K562 (cell line): Measurements from ENCODE around the gene BBLN. TPM values are rescaled to one million over a fixed set of nuclear protein-coding genes. Genes with fewer than 3 reads are reported as not detected.

Experiments used
- ARID2 ChIP-seq: fragments of 450-650 bp; IDR thresholded peaks from 2 replicates; pipeline ENCODE4 v1.6.1; 2017; ENCODE audit warnings: antibody characterized with exemption, mild to moderate bottlenecking
- ATF7 ChIP-seq: fragments of 450-650 bp; IDR thresholded peaks from 2 replicates; pipeline ENCODE4 v1.7.1; 2014; ENCODE audit warnings: mild to moderate bottlenecking, moderate library complexity
- CBFA2T2 ChIP-seq: fragments of 450-650 bp; conservative IDR thresholded peaks from 2 replicates; pipeline ENCODE4 v1.6.1; 2017; ENCODE audit warnings: mild to moderate bottlenecking
- GTF2E2 ChIP-seq: fragments of 200-800 bp; sonication (Bioruptor generic); IDR thresholded peaks from 2 replicates; pipeline ENCODE4 v1.6.1; 2016; ENCODE audit warnings: missing genetic modification characterization, missing compliant biosample characterization
- HDGF ChIP-seq: fragments of 450-650 bp; IDR thresholded peaks from 2 replicates; pipeline ENCODE4 v1.6.1; 2016
- HEY1 ChIP-seq: fragments of 250-450 bp; sonication (Bioruptor Pico); IDR thresholded peaks from 2 replicates; pipeline ENCODE4 v1.5.0; 2020; ENCODE audit warnings: mild to moderate bottlenecking, moderate library complexity, borderline replicate concordance
- HNRNPUL1 ChIP-seq: fragments of 200-400 bp; formaldehyde crosslinking; IDR thresholded peaks from 2 replicates; pipeline ENCODE4 v1.6.1; 2017; ENCODE audit warnings: low read length
- KAT2B ChIP-seq: IDR thresholded peaks from one replicate; pipeline ENCODE4 v1.6.1; 2012; ENCODE audit warnings: low read depth, mild to moderate bottlenecking, control low read depth, inconsistent platforms, low read length, moderate library complexity
- LCOR ChIP-seq: sonication (generic); formaldehyde crosslinking; IDR thresholded peaks from 2 replicates; pipeline ENCODE4 v1.8.0; 2022; ENCODE audit warnings: mild to moderate bottlenecking, missing genetic modification reagents
- MAFG ChIP-seq: fragments of 450-650 bp; conservative IDR thresholded peaks from 2 replicates; pipeline ENCODE4 v1.6.1; 2016; ENCODE audit warnings: missing genetic modification characterization, missing compliant biosample characterization
- MEF2D ChIP-seq: conservative IDR thresholded peaks from 2 replicates; pipeline ENCODE4 v1.6.1; 2016; ENCODE audit warnings: low read depth, missing genetic modification characterization, missing compliant biosample characterization
- PHF21A ChIP-seq: fragments of 450-650 bp; IDR thresholded peaks from 2 replicates; pipeline ENCODE4 v1.6.1; 2017; ENCODE audit warnings: low read depth, borderline replicate concordance
- SETDB1 ChIP-seq: IDR thresholded peaks from one replicate; pipeline ENCODE4 v1.6.1; 2012; ENCODE audit warnings: low read length, control low read depth, inconsistent platforms
- SMAD4 ChIP-seq: fragments of 250-450 bp; sonication (Bioruptor Pico); conservative IDR thresholded peaks from 2 replicates; pipeline ENCODE4 v1.8.0; 2021; ENCODE audit warnings: inconsistent platforms, mild to moderate bottlenecking, moderate library complexity
- SREBF2 ChIP-seq: sonication (generic); formaldehyde crosslinking; IDR thresholded peaks from 2 replicates; pipeline ENCODE4 v1.4.0; 2020; ENCODE audit warnings: mild to moderate bottlenecking, missing genetic modification reagents
- ZNF12 ChIP-seq: sonication (generic); formaldehyde crosslinking; IDR thresholded peaks from 2 replicates; pipeline ENCODE4 v1.4.0; 2020; ENCODE audit warnings: mild to moderate bottlenecking, missing genetic modification reagents
- ZNF232 ChIP-seq: sonication (generic); formaldehyde crosslinking; IDR thresholded peaks from 2 replicates; pipeline ENCODE4 v1.8.0; 2022; ENCODE audit warnings: mild to moderate bottlenecking, missing genetic modification reagents
- ZNF24 ChIP-seq: fragments of 450-650 bp; IDR thresholded peaks from 2 replicates; pipeline ENCODE4 v1.6.1; 2016
- ZNF41 ChIP-seq: fragments of 250-450 bp; sonication (Bioruptor Pico); conservative IDR thresholded peaks from 2 replicates; pipeline ENCODE4 v1.4.0; 2020; ENCODE audit warnings: mild to moderate bottlenecking
- ZNF583 ChIP-seq: fragments of 250-450 bp; sonication (Bioruptor Pico); IDR thresholded peaks from 2 replicates; pipeline ENCODE4 v1.4.0; 2020
- ZNF707 ChIP-seq: fragments of 250-450 bp; sonication (Bioruptor Pico); conservative IDR thresholded peaks from 2 replicates; pipeline ENCODE4 v1.8.0; 2022; ENCODE audit warnings: inconsistent platforms, mild to moderate bottlenecking, moderate library complexity
- polyA plus RNA-seq, 8 experiments: library from polyadenylated mRNA; depleted of rRNA in 4 of 8; stranded (reverse) in 5 of 8; unstranded in 3 of 8; fragments of >200 nt; fragmentation: Nextera tagmentation in 2 of 8; fragmentation: Illumina TruSeq in 1 of 8; extraction: Ambion mirVana in 2 of 8; extraction: Trizol in 1 of 8; gene quantifications; 2 replicates each; pipeline versions ENCODE4 v1.2.1 to v1.2.3, GENCODE V29; 2011 to 2014; ENCODE audit warnings: inconsistent platforms in 1 of 8, missing spikeins in 1 of 8
- total RNA-seq, 7 experiments: library from RNA; depleted of rRNA in 6 of 7; stranded (reverse); fragments of >200 nt in 6 of 7; fragmentation: Illumina TruSeq in 2 of 7; extraction: Trizol in 2 of 7; gene quantifications; 2 replicates each; pipeline versions ENCODE4 v1.2.1 to v1.2.3, GENCODE V29; 2011 to 2021; ENCODE audit warnings: low replicate concordance in 1 of 7
- TF ChIP-seq, protein P1 (sequence below): sonication (generic); formaldehyde crosslinking; IDR thresholded peaks from 2 replicates; pipeline ENCODE4 v1.8.0; 2022; ENCODE audit warnings: mild to moderate bottlenecking, missing genetic modification reagents
- TF ChIP-seq, protein P2 (sequence below), 2 experiments: IDR thresholded peaks; 2 replicates each; pipeline ENCODE4 v1.6.1; 2012; ENCODE audit warnings: improper control_type of control experiment in 2 of 2, low read depth in 2 of 2, low read length in 2 of 2, borderline replicate concordance in 1 of 2
- TF ChIP-seq, protein P3 (sequence below): sonication (generic); formaldehyde crosslinking; IDR thresholded peaks from 2 replicates; pipeline ENCODE4 v1.8.1; 2023; ENCODE audit warnings: mild to moderate bottlenecking, missing genetic modification reagents
- TF ChIP-seq, protein P4 (sequence below): fragments of 250-450 bp; sonication (Bioruptor Pico); IDR thresholded peaks from 2 replicates; pipeline ENCODE4 v1.4.0; 2020; ENCODE audit warnings: mild to moderate bottlenecking, moderate library complexity, borderline replicate concordance

Gene BBLN
- total and polyA plus RNA-seq, 9 of the 15 experiments (the other 6 are each of a cell fraction or from before 2014, with no cell fraction given) = 4.2 to 331 (median 87.1) TPM

DNA sequence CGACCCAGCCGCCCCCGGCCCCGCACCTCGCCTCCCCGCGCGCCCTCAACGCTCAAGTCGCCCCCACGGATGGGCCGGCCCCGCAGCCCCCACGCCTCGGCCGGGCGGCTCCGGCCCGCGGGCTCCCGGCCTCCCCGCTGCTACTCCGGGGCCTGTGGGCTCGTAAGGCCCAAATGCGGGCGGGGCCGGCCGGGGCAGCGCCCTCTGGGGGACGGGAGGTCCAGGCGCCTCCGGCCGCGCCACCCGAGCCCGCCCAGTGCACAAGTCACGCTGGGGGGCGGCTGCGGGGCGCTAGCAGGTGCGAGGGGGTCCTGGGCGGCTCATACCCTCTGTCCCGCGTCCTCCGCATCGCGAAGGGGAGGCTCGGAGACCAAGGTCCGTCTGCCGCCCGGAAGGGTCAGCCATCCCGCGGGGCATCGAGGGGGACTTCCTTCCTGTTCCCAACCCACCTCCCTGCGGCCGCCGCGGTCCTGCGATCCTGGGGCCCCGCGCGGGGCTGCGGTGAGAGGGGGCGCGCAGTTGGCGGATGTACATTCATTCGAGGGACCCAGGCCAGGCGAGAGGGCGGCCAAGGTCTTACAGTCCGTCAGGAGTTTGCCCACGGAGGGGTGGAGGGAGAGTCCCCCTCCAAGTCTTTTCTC is 31.5 kb downstream of the BBLN start, which contains the start of gene CIZ1 (continued):
- TF ChIP-seq SREBF2 (CRISPR knock-in tag) (no peak), SMAD4 (peak; percentile 88), MAFG (tag) (no peak), ZNF583 (CRISPR knock-in tag) (peak; percentile 53; the same call in 1 of the 2 replicates), ATF7 (no peak), ZNF24 (no peak), SETDB1 (no peak), GTF2E2 (tag) (peak; percentile 99), PHF21A (no peak), ZNF707 (no peak), CBFA2T2 (no peak), HEY1 (no peak), ZNF41 (CRISPR knock-in tag) (no peak), HNRNPUL1 (no peak), ZNF232 (CRISPR knock-in tag) (no peak), KAT2B (peak; percentile 81), ZNF12 (CRISPR knock-in tag) (no peak), ARID2 (no peak), MEF2D (tag) (no peak; the same call in 1 of the 2 replicates), HDGF (no peak), LCOR (CRISPR knock-in tag) (no peak)
- TF ChIP-seq, protein P1, sequence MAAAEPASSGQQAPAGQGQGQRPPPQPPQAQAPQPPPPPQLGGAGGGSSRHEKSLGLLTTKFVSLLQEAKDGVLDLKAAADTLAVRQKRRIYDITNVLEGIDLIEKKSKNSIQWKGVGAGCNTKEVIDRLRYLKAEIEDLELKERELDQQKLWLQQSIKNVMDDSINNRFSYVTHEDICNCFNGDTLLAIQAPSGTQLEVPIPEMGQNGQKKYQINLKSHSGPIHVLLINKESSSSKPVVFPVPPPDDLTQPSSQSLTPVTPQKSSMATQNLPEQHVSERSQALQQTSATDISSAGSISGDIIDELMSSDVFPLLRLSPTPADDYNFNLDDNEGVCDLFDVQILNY (CRISPR knock-in tag) = no peak
- TF ChIP-seq, protein P2, sequence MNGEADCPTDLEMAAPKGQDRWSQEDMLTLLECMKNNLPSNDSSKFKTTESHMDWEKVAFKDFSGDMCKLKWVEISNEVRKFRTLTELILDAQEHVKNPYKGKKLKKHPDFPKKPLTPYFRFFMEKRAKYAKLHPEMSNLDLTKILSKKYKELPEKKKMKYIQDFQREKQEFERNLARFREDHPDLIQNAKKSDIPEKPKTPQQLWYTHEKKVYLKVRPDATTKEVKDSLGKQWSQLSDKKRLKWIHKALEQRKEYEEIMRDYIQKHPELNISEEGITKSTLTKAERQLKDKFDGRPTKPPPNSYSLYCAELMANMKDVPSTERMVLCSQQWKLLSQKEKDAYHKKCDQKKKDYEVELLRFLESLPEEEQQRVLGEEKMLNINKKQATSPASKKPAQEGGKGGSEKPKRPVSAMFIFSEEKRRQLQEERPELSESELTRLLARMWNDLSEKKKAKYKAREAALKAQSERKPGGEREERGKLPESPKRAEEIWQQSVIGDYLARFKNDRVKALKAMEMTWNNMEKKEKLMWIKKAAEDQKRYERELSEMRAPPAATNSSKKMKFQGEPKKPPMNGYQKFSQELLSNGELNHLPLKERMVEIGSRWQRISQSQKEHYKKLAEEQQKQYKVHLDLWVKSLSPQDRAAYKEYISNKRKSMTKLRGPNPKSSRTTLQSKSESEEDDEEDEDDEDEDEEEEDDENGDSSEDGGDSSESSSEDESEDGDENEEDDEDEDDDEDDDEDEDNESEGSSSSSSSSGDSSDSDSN (IDR thresholded peaks at IDR 0.05; ENCODE audit: borderline replicate concordance in 1 of 2, low read depth in 2 of 2, low read length in 2 of 2) = peak; percentile 99 to 100
- TF ChIP-seq, protein P3, sequence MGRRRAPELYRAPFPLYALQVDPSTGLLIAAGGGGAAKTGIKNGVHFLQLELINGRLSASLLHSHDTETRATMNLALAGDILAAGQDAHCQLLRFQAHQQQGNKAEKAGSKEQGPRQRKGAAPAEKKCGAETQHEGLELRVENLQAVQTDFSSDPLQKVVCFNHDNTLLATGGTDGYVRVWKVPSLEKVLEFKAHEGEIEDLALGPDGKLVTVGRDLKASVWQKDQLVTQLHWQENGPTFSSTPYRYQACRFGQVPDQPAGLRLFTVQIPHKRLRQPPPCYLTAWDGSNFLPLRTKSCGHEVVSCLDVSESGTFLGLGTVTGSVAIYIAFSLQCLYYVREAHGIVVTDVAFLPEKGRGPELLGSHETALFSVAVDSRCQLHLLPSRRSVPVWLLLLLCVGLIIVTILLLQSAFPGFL (CRISPR knock-in tag) = no peak
- TF ChIP-seq, protein P4, sequence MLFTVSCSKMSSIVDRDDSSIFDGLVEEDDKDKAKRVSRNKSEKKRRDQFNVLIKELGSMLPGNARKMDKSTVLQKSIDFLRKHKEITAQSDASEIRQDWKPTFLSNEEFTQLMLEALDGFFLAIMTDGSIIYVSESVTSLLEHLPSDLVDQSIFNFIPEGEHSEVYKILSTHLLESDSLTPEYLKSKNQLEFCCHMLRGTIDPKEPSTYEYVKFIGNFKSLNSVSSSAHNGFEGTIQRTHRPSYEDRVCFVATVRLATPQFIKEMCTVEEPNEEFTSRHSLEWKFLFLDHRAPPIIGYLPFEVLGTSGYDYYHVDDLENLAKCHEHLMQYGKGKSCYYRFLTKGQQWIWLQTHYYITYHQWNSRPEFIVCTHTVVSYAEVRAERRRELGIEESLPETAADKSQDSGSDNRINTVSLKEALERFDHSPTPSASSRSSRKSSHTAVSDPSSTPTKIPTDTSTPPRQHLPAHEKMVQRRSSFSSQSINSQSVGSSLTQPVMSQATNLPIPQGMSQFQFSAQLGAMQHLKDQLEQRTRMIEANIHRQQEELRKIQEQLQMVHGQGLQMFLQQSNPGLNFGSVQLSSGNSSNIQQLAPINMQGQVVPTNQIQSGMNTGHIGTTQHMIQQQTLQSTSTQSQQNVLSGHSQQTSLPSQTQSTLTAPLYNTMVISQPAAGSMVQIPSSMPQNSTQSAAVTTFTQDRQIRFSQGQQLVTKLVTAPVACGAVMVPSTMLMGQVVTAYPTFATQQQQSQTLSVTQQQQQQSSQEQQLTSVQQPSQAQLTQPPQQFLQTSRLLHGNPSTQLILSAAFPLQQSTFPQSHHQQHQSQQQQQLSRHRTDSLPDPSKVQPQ (CRISPR knock-in tag) = no peak
